ENCODE measurements around the gene TBC1D5.
"Not testable (repeated sequence)": the region's sequence is repeated elsewhere in the genome, so short reads cannot be mapped to it uniquely, and the experiment has no call there.

DNA sequence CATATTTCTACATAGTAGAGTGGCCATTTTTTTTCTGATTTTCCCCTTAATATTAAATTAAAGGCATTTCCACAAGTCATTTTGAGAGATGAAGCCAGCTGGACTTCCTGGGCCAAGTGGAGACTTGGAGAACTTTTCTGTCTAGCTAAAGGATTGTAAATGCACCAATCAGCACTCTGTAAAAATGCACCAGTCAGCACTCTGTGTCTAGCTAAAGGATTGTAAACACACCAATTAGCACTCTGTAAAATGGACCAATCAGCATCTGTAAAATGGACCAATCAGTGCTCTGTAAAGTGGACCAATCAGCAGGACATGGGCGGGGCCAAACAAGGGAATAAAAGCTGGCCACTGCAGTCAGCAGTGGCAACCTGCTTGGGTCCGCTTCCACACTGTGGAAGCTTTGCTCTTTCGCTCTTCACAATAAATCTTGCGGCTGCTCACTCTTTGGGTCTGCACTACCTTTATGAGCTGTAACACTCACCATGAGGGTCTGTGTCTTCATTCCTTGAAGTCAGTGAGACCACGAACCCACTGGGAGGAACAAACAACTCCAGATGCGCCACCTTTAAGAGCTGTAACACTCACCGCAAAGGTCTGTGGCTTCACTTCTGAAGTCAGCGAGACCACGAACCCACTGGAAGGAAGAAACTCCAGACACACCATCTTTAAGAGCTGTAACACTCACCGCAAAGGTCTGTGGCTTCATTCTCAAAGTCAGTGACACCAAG, 31.9 kb upstream of the TBC1D5 start:
- TF ChIP-seq, protein P1, sequence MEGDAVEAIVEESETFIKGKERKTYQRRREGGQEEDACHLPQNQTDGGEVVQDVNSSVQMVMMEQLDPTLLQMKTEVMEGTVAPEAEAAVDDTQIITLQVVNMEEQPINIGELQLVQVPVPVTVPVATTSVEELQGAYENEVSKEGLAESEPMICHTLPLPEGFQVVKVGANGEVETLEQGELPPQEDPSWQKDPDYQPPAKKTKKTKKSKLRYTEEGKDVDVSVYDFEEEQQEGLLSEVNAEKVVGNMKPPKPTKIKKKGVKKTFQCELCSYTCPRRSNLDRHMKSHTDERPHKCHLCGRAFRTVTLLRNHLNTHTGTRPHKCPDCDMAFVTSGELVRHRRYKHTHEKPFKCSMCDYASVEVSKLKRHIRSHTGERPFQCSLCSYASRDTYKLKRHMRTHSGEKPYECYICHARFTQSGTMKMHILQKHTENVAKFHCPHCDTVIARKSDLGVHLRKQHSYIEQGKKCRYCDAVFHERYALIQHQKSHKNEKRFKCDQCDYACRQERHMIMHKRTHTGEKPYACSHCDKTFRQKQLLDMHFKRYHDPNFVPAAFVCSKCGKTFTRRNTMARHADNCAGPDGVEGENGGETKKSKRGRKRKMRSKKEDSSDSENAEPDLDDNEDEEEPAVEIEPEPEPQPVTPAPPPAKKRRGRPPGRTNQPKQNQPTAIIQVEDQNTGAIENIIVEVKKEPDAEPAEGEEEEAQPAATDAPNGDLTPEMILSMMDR (IDR thresholded peaks at IDR 0.05) = not testable (repeated sequence)
- TF ChIP-seq, protein P2, sequence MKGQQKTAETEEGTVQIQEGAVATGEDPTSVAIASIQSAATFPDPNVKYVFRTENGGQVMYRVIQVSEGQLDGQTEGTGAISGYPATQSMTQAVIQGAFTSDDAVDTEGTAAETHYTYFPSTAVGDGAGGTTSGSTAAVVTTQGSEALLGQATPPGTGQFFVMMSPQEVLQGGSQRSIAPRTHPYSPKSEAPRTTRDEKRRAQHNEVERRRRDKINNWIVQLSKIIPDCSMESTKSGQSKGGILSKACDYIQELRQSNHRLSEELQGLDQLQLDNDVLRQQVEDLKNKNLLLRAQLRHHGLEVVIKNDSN (CRISPR knock-in tag; IDR thresholded peaks at IDR 0.05) = not testable (repeated sequence)
- not testable (repeated sequence) for TF ChIP-seq FOXP1 (CRISPR knock-in tag; IDR thresholded peaks at IDR 0.05; ENCODE audit: borderline replicate concordance); CREB1 (CRISPR knock-in tag; IDR thresholded peaks at IDR 0.05); TCF7 (CRISPR knock-in tag; IDR thresholded peaks at IDR 0.05; ENCODE audit: low read depth); ELF4 (CRISPR knock-in tag; IDR thresholded peaks at IDR 0.05; ENCODE audit: low read depth); RORB (CRISPR knock-in tag; IDR thresholded peaks at IDR 0.05); JUN (CRISPR knock-in tag; IDR thresholded peaks at IDR 0.05); FOXK1 (CRISPR knock-in tag; IDR thresholded peaks at IDR 0.05)
- TF ChIP-seq, protein P3, sequence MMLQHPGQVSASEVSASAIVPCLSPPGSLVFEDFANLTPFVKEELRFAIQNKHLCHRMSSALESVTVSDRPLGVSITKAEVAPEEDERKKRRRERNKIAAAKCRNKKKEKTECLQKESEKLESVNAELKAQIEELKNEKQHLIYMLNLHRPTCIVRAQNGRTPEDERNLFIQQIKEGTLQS (CRISPR knock-in tag; conservative IDR thresholded peaks at IDR 0.05) = not testable (repeated sequence)

Data from WTC11 (cell line).